ENCODE data around the gene PUSL1. TPM values are rescaled to one million over a fixed set of nuclear protein-coding genes. Genes with fewer than 3 reads are reported as not detected.

PUSL1 gene
- total and polyA plus RNA-seq, 8 donors = 5.9 to 64.9 (median 25.5) TPM; not detected in 1

- 22 to 52% (median 32%) methylated on average over 7 to 26 of the region's 26 CpGs for WGBS, 5 donors
- Histone ChIP-seq H3K9me3 (no peaks in the 10 kb centered on the region), H3K4me3 (no peak overlapping the region), H3K4me1 (peaks cover 12 to 25% (median 17%) of the 10 kb centered on the region in 4 donors), H3K27me3 (peaks cover 0 to 24% (median 0%) of the 10 kb centered on the region in 3 donors), H3K27ac (peak overlapping the region; percentile 70 to 79 (median 77)), H3K36me3 (no peaks in the 10 kb centered on the region)
- TF ChIP-seq POLR2AphosphoS5 (IDR thresholded peaks at IDR 0.05) (peak in 1 of 3 donors; percentile 6), CTCF (IDR thresholded peaks at IDR 0.05) (no peak), POLR2A (IDR thresholded peaks at IDR 0.05) (no peak), EP300 (IDR thresholded peaks at IDR 0.05) (no peak)
- intact Hi-C loops (cut with DNase I; ENCODE audit: low total_unique reads) = no loop called here
- DNase-seq = peak; percentile 83 to 98
Measured at GRCh38 chr1:1281533-1282321, 26.7 kb upstream of the PUSL1 start.

- WGBS, 5 donors = 74 to 84% (median 78%) methylated on average over 9 to 14 of the region's 14 CpGs
Measured at GRCh38 chr1:1282998-1283397, 25.4 kb upstream of the PUSL1 start.

GRCh38 chr1:1283821-1284220 is 24.6 kb upstream of the PUSL1 start:
- Histone ChIP-seq H3K27me3 (peaks cover 0 to 37% (median 6%) of the 10 kb centered on the region in 3 donors), H3K9me3 (no peaks in the 10 kb centered on the region), H3K4me3 (no peak overlapping the region), H3K36me3 (no peaks in the 10 kb centered on the region), H3K27ac (no peak overlapping the region), H3K4me1 (peaks cover 12 to 25% (median 17%) of the 10 kb centered on the region in 4 donors)
- intact Hi-C loops (cut with DNase I; ENCODE audit: low total_unique reads) = no loop called here
- no peak for DNase-seq
- TF ChIP-seq POLR2AphosphoS5 (IDR thresholded peaks at IDR 0.05) (no peak), EP300 (IDR thresholded peaks at IDR 0.05) (no peak), POLR2A (IDR thresholded peaks at IDR 0.05) (no peak), CTCF (IDR thresholded peaks at IDR 0.05) (no peak)
- WGBS, 5 donors = 6 to 26% (median 11%) methylated on average over 3 to 8 of the region's 9 CpGs

More at GRCh38 chr1:1282998-1283397, 25.4 kb upstream of the PUSL1 start:
- Histone ChIP-seq H3K4me1 (peaks cover 12 to 25% (median 17%) of the 10 kb centered on the region in 4 donors), H3K27me3 (peaks cover 0 to 37% (median 6%) of the 10 kb centered on the region in 3 donors), H3K4me3 (no peak overlapping the region), H3K27ac (no peak overlapping the region), H3K9me3 (no peaks in the 10 kb centered on the region), H3K36me3 (no peaks in the 10 kb centered on the region)
- intact Hi-C loops (cut with DNase I; ENCODE audit: low total_unique reads) = no loop called here
- TF ChIP-seq CTCF (IDR thresholded peaks at IDR 0.05) (no peak), EP300 (IDR thresholded peaks at IDR 0.05) (no peak), POLR2AphosphoS5 (IDR thresholded peaks at IDR 0.05) (no peak), POLR2A (IDR thresholded peaks at IDR 0.05) (no peak)
- DNase-seq = no peak

- no peak for DNase-seq
- H3K4me3 ChIP-seq = no peak overlapping the region
- H3K27me3 ChIP-seq = peaks cover 0 to 37% (median 6%) of the 10 kb centered on the region in 3 donors
- no peak for TF ChIP-seq POLR2AphosphoS5 (IDR thresholded peaks at IDR 0.05)
- H3K27ac ChIP-seq = no peak overlapping the region
- peaks cover 12 to 25% (median 17%) of the 10 kb centered on the region in 4 donors for H3K4me1 ChIP-seq
- no peaks in the 10 kb centered on the region for H3K36me3 ChIP-seq
- intact Hi-C loops (cut with DNase I; ENCODE audit: low total_unique reads) = no loop called here
- WGBS, 5 donors = 80 to 89% (median 87%) methylated on average over 13 to 32 of the region's 32 CpGs
- no peaks in the 10 kb centered on the region for H3K9me3 ChIP-seq
Measured at GRCh38 chr1:1284221-1285101, 23.9 kb upstream of the PUSL1 start.

All from stomach (tissue), 9 donors.